HG03060 (cell line): ENCODE results near the gene TOGARAM2.
"Not testable (repeated sequence)": the region's sequence is repeated elsewhere in the genome, so short reads cannot be mapped to it uniquely, and the experiment has no call there.

Experiments used
- ATAC-seq: cut with Tn5 transposase; IDR thresholded peaks from one replicate; pipeline ENCODE4 v1.9.1; 2021; ENCODE audit warnings: low read depth, moderate number of reproducible peaks; ENCODE audit not compliant: unreplicated experiment

TOGARAM2 gene

DNA sequence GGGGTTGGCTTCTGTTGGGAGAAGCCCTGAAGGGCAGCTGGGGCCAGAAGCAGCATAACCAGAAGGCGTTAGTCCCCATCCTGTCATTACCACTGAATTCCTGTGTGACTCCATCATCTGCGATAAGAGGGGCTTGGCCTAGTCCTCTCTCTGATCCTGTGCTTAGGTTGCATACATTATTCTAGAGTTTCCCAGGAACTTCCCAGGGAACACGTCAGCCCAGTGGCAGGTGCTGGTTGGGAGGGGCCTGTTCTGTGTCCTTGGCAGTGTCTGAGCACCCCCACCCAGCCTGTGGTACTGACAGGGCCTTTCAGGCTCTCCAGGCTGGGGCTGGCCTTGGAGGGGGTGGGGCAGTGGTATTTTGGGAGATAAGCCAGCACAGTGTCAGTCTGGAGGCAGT lies 4.5 kb upstream of the TOGARAM2 start:
- no peak for ATAC-seq

DNA sequence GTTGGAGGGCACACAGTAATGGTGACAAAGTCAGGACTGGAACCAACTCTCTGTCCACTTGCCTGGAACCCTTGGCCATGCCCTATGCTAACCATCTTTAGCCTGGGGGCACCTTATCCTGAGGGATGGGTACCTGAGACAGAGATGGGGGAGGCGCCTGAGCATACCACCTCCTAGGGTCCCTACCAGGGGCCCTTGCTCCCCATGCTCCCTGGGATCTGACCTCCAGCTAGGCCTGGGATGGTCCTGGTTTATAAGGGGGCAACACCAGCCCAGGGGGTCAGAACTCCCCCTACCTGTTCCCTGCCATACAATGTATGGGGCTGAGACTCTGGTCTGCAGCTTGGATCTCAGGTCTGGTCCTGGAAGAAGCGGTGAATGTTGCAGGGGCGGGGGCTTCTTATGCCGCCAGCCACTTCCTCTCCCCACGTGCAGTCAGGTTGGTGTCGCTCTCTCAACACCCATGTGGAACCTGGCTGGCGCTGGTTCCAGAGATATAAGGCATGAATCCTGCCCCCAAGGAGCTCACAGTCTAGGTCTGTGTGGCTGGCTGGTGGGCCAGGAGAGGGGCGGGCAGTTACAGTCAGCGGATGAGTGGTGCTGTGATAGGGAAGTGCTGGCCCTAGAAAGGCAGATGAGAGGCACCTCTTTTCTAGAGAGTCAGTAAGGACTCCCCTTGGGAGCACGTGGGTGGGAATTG lies 3.8 kb upstream of the TOGARAM2 start:
- no peak for ATAC-seq

DNA sequence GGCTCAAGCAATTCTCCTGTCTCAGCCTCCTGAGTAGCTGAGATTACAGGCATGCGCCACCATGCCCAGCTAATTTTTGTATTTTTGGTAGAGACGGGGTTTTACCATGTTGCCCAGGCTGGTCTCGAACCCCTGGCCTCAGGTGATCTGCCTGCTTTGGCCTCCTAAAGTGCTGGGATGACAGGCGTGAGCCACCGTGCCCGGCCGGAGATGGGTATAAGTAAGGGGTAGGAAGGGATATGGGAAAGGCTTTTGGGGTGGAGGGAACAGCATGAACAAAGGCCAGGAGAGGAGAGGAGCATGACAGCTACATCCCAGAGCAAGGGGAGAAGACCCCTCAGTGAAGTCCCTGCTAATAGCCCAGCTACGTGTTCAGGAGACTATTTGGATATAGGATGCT lies 3.1 kb upstream of the TOGARAM2 start:
- ATAC-seq = not testable (repeated sequence)

DNA sequence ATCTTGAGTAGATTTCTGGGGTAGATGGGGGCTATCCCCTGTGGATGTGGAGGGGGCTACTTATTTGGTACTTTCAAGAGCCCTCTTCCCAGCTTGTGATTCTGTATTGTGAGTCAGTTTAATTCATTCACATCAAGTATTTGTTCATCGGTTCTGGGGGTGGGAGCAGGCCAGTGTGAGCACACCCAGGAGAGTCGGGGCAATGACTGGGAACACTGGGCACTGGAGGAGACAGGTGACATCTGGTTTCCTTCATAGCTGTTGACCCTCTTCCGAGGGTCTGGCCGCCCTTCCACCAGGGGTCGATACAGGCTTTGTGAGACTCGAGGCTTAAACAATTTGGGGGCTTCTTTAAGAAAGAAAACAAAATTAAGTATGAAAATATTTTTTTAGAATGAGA lies 2.5 kb upstream of the TOGARAM2 start:
- no peak for ATAC-seq

DNA sequence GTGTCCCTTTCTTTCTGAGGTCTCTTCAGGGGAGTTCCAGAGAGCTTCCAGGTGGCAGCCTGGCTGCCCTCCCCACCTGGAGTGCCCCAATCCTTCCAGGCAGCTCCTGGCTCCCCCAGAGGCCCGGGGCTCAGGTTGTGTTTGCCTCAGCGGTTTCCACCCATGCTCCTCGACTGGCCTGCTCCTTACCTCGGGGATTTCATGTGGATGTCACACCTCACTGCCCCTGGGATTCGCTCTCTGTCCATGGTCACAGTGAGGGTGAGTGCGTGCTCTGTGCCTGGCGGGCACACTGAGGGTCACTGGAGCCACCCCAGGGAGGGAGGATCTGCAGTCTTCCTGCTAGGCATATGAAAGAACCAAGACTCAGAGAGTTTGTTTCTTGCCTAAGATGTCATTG lies 2.1 kb upstream of the TOGARAM2 start:
- ATAC-seq = no peak

DNA sequence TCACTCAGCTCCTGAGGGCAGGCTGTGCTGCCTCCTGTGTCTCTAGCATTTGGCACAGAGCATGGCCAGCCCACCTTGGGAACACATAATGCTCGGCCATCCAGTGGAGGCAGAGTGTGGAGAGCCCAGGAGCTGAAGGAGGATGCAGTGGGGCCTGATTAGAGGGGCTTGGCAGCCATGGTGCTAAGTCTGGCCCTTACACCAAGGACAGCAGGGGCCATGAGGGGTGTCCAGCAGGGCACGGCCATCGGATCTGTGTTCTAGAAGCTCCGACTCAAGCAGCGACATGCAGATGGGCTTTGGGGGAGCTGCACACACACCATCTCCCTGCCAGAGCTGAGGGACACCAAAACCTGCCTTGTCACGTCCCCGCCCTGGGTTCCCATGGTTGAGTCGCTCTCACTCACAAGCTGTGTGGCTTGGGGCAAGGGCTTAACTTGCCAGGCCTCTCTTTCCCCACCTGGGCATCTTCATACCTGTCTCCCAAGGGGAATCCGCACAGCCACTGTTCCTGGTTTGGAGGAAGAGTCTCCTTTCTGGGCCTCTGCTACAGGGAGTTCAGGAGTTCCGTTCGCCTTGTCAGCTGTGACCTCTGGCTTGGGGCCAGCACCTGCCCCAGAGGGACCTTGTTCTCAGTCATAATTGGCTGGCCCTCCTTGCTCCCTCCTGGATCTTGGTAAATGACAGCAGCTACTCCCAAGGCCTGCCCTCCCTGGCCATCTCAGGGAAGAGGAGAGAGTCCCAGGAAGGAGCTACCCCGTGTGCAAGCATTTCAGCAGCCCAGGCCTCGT lies 1.3 kb upstream of the TOGARAM2 start:
- no peak for ATAC-seq

DNA sequence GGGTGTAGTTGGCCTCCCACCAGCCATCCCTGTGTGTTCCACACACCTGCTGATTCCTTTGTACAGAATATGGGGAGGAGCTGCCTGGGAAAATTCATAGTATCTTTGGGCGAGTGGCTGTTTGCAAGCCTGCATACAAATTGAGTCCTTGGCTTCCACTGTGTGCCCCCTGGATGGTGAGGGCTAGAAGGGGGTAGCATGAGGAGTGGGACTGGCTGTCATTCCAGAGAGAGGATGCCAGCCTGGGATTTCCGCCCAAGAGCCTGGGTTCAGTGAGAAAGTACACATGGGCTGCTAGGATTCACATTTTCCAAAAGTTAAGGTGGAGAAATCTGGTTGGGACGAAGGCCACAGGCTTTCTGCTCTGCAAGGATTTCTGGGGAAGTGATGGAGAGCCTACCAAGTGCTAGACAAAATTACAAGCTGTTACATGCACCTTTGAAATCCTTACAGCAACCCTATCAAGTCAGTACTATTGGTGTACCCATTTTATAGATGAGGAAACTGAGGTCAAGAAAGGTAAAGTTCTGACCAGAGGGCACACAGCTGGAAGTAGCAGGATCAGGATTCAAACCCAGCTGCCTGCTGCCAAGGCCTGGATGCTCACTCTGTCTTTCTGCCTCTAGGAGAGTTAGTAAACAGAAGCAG lies 606 bp upstream of the TOGARAM2 start:
- no peak for ATAC-seq

DNA sequence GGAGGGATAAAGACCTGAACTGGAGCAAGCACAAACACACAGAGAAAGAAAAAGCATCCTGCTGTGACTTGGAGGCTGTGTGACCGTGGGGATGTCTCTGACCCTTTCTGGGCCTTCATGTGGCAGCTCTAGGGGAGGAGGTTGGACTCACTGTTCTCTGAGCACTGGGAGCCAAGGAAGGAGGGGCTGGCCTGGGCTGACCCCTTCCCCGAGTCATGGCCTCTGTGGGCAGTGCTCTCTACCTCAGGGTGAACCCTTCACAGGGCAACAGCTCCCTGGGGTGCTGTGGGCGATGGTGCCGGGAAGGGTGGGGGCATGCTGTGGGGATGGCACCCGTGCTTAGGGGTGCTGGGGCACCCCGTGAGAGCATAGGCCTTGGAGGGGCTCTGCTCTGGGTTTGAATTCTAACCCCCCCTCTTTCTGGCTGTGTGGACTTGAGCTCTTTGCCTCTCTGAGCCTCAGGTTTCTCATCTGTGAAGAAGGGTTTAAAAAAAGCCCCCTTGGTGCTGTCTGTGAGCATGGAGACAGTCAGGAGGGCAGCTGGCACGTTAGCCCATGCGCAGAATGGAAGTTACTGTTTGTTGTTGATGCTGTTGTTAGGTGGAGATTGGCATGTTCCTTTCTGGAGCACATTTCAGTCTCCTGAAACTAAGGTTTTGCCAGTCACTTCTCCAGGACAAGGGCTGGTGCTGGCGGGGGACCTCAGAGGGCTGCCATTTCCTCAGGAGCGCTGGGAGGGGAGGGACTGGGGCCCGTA lies 700 bp downstream of the TOGARAM2 start:
- ATAC-seq = no peak

DNA sequence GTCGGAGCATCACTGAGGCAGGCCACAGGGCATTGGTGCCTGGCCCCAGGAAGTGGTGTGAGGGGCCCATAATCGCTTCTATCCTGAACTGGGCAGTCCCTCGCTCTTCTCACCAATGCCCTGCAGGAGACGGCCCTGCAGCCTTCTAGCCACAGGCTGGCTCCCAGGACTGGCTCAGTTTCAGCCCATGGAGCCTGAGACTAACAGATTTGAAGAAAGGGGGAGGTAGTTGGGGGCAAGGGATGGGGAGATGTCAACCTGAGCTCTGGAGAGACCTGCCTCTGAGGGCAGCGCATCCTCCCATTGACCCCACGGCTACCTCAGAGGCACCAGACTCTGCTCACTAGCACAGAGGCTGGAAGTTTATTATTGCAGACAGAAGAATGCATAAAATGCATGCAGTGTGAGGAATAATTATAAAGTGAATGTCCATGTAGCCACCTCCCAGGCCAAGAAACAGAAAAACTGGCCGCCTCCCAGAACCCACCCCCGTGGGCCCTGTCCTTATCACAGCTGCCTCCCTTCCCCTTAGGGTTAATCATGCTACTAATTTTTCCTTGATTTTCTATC lies 1.4 kb downstream of the TOGARAM2 start:
- no peak for ATAC-seq

DNA sequence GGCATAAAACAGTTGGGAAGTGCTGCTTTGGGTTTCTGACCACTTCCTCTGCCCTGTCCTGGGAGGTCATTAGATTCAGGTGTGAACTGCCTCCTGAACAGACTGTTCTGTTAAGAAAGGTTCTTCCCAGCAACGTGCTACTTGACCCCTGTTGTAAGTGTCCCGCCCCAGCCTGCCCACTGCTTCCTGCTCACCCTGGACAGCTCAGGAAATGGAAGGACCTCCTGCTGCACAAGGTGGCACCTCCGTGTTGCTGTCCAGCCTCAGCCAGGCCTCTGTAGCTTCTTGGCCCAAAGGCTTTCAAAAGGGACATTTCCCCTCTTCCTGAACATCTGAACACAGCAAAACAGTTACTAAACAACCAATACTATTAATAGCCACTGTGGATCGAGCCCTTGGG lies 5.3 kb downstream of the TOGARAM2 start:
- ATAC-seq = no peak

DNA sequence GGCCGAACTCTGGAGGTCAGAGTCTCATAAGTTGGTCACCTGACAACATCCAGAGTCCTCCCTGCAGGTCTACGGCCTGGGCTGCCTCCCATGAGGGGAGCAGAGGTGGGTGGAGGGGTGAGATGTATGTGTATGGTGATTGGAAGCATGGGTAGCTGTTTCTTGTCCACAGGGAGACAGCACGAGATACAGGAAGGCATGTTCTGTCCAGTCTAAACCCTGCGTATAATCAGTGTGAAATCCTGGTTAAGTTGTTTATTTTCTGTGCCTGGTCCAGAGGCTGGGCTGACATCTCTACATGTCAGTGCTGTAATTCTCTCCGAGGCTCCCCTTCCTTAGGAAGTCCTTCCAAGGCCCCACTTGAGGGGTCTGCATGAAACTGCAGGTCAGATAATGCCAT lies 8.9 kb downstream of the TOGARAM2 start:
- ATAC-seq = no peak

DNA sequence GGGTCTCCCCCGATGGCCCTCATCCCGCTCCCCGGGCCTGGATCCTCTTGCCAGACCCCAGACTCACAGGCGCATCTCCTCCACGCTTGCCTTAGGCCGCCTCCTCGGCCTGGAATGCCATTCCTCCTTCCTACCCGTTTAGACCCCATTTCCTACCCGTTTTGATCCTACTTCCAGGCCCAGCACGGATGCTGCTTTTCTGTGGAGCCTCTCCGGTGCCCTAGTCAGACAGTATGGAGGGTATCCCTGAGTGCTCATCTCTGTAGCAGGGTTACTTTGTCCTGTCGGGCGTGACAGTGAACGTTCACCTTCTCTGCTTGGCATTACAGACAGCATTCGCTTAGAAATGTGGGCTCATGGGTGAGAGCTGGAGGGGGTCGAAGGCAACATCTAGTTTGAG lies 9.3 kb downstream of the TOGARAM2 start:
- no peak for ATAC-seq

DNA sequence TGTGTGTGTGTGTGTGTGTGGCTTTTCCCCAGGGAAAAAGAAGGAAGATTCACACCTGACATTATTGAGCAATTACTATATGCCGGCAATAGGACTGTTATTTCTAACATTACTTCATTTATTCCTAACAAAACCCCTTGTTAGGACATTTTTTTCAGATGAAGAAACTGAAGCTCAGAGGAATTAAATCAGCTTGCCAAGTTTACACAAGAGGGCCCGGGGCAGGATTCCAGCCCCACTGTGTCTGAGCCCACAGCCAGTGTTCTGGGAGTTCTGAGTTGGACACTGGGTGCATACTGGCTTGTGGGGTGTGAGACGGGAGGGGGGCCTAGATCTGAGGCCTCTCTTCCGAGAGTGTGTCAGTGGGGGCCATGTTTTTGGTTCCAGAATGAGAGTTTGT lies 9.9 kb downstream of the TOGARAM2 start:
- ATAC-seq = no peak

DNA sequence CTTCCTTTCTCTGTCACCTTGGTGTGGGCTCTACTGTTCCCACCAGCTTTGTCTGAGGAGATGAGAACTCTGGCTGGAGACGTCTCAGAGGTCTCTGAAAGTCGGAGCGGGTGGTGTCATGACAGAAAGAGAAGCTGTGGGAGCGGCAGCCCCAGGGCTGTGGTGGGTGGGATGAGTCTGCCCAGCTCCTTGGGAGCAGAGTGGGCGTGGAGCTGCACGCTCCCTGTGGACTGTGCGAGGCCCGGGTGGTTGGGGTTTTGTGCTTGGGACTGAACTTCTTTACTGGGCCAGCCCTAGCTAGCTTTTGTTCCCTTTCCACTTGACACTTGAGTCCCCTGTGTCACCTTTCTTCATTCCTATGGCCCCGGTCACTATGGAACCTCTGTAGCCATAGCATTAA lies 10.4 kb downstream of the TOGARAM2 start:
- no peak for ATAC-seq

DNA sequence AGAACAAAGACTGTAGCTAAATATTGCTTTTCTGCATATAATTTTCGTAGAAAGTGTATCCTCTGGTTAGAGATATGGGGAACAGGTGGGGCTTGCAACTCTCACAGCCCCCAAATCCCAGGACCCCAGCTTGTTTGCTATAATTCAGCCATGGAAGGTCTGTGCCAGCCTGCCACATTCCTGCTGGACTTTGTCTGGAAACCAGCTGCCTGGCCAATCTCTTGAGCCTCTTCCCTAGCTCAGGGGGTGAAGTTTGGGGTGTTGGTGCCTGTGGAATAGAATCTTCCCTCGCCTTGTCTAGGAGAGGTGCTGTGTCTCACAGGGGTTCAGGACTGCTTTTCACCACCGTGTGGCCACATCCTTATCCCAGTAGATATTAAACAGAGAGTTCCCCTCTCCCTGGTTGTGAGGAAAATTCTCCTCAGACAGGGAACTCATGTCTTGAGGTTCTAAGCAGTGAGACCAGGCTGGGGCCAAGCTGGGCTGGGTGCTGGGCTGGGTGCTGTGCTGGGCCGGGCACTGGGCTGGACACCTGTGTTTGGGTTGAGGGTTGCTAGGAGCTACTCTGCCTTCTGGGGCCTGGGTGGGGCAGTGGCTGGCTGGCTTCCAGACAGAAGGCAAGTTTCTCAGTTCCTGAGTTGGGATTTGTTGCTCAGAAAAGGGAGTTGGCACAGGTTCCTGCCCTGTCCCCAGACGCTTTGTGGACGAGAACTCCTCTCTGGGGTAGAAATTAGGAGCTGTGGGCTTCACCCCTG lies 12.3 kb downstream of the TOGARAM2 start:
- ATAC-seq = no peak

DNA sequence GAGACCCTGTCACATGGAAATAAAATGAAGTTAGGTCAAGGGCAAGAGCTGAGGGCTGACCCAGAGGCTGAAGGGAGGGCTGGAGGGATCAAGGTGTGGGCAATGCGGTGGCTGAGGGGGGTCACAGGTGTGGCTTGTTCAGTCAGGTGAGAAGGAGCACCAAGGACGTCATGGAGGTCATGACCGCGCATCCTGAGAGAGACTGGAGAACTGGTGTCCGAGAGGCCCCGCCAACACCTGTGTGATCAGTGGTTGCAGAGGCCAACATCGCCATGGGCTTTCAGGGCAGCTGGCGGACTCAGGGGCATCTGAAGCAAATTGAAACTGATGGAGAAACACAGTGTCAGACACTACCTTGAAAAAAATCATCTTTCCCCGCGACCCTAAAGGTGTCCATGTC lies 13.0 kb downstream of the TOGARAM2 start:
- no peak for ATAC-seq

DNA sequence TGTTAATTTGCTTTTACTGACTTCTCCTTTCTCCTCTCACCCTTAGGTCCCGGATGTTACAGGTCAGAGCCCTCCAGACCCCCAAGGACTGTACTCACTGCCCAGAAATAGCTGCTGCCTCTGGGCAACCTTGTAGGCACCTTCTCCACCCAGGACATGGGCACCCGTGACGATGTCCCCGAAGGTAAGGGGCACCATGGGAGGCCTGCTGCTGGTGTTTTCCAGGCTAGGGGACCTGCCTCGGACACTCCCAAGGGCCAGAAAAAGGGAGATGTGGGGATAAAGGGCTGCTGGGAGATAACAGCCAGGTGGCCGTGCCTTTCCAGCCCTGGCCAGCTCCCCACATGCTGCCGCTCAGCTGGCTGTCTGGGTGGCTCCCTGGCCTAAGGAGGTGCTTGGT lies 13.6 kb downstream of the TOGARAM2 start:
- no peak for ATAC-seq

DNA sequence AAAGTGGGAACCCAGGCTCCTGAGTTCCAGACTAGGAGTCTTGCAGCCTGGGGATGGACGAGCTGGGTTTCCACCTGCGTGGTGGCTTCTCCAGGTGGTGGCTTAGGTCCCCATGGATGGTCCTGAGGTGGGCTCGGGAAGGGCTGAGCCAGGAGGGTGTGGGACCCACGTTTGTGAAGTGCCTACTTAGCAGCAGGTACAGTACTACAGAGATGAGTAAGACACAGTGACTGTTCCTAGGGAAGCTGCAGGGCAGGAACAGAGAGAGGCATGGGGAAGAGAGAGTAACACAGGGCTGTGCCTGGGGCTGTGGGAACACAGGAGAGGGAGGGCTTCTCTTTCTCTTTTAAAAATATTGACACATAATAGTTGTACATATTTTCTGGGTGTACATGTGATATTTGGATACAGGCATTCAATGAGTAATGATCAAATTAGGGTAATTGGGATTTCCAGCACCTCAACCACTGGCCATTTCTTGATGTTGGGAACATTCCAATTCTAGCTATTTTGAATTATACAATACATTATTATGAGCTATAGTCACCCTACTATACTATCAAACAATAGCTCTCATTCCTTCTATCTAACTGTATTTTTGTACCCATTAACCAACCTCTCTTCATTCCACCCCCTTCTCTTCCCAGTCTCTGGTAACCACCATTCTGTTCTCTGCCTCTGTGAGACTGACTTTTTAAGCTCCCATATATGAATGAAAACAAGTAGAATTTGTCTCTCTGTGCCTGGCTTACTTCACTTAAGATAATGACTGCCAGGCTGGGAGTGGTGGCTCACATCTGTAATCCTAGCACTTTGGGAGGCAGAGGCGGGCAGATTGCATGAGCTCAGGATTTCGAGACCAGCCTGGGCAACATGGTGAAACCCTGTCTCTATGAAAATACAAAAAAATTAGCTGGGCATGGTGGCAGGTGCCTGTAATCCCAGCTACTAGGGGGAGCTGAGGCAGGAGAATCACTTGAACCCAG lies 15.0 kb downstream of the TOGARAM2 start:
- ATAC-seq = no peak
